Lower leg skin (tissue), 4 donors: ENCODE data around the gene SERINC4. TPM values are rescaled to one million over a fixed set of nuclear protein-coding genes. Genes with fewer than 3 reads are reported as not detected.

ENCODE experiments used
- DNase-seq, 2 donors: peaks; one replicate each; pipeline ENCODE4 v3.0.0-alpha.2; 2019; ENCODE audit warnings: low spot score in 2 of 2
- H3K4me3 ChIP-seq: fragments of 200-600 bp; sonication (generic); 2 replicates; pipeline ENCODE4 v1.5.1; 2017; ENCODE audit warnings: mild to moderate bottlenecking, low read depth; ENCODE audit not compliant: poor library complexity, severe bottlenecking
- POLR2A ChIP-seq, 2 donors: fragments of 450-650 bp; IDR thresholded peaks; one replicate each; pipeline ENCODE4 v1.6.1; 2016 to 2017; ENCODE audit warnings: antibody characterized with exemption in 2 of 2, mild to moderate bottlenecking in 1 of 2, moderate library complexity in 1 of 2
- WGBS, 2 donors: methylation state at CpG; one replicate each; pipeline ENCODE4 v1.1.5; 2018; 5-methylcytosine and 5-hydroxymethylcytosine counted together
- intact Hi-C: fragments of 100-400 bp; cut with DNase I; formaldehyde crosslinking; loops from one replicate; pipeline ENCODE4 v1.15.0; 2023; ENCODE audit warnings: low total_unique reads
- total RNA-seq, 4 donors: library from RNA; depleted of rRNA; stranded (reverse); fragments of >200 nt; gene quantifications; one replicate each; pipeline ENCODE4 v1.1.0, GENCODE V29; 2016
- TF ChIP-seq, protein P1 (sequence below), 3 donors: fragments of 450-650 bp; IDR thresholded peaks; one replicate each; pipeline ENCODE4 v1.5.1; 2016; ENCODE audit warnings: antibody characterized with exemption in 3 of 3, mild to moderate bottlenecking in 3 of 3, moderate library complexity in 2 of 3

SERINC4 gene
- total RNA-seq, 4 donors from 2014 or later, result not detected

DNA sequence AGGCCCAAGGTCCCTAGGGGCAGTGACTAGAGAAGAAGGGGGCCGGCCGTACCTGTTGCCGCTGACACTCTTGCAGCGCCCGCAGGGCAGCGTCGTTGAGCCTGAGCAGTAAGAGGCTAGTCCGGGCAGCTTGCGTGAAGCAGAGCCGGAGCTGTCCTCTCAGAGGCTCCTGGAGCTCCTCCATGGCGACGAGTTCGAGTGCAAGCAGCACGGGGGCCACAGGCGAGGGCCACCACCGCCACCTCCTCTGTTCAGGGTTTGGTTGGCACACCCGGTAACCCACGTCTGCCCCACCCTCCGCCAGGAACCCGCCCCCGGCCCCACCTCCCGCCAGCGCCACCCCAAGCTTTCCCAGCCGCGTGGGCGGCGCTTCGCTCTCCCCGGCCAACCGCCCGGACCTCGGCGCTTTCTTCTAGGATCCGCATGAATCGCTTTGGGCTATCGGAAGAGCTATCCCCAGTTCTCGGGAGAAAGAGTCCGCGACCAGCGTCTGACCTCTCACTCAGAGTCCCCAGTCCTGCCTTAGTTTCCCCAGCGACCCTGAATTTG lies 23.2 kb downstream of the SERINC4 start, which contains the start of gene ELL3:
ELL3 (minus strand) TSS at position 249 of the 549 bp plus-strand sequence; CDS start at position 184, 65 bp downstream.
- peak; percentile 73 to 94 for DNase-seq
- H3K4me3 ChIP-seq, result peak within 1 kb of the TSS; percentile 61
- intact Hi-C loops, result no loop called here
- 0 to 2% methylated on average over 10 to 18 of the region's 41 CpGs for WGBS, 2 donors
- TF ChIP-seq POLR2A (IDR thresholded peaks at IDR 0.05), result no peak
- TF ChIP-seq, protein P1, sequence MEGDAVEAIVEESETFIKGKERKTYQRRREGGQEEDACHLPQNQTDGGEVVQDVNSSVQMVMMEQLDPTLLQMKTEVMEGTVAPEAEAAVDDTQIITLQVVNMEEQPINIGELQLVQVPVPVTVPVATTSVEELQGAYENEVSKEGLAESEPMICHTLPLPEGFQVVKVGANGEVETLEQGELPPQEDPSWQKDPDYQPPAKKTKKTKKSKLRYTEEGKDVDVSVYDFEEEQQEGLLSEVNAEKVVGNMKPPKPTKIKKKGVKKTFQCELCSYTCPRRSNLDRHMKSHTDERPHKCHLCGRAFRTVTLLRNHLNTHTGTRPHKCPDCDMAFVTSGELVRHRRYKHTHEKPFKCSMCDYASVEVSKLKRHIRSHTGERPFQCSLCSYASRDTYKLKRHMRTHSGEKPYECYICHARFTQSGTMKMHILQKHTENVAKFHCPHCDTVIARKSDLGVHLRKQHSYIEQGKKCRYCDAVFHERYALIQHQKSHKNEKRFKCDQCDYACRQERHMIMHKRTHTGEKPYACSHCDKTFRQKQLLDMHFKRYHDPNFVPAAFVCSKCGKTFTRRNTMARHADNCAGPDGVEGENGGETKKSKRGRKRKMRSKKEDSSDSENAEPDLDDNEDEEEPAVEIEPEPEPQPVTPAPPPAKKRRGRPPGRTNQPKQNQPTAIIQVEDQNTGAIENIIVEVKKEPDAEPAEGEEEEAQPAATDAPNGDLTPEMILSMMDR (IDR thresholded peaks at IDR 0.05), result no peak

DNA sequence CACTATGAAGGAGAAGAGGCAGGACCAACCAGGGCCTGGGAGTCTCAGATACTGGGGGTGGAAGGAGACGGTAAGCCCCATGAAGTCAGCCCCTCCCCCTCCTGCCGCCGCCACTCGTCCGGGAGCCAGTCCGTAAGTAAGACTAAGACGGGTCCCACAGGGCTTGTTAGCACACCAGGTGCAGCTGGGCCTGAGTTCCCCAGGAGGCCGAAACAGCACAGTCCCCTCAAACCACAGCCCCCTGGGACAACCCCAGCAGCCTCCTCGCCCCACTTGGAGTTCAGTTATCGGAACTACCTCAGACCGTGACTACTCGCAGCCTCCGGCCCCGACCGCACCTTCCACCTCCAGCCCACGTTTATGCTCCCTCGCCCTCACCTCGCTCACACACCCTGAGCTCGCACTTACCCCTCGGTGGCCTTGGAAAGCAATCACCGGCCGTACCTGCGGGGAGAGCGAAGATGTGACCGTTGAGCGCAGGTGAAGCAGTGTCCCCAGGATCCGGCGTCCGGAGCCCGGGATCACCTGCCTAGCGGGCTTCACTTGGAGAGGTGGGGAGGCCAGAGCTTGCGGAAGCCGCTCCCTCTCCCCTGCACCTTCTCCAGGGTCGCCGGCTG lies 23.8 kb downstream of the SERINC4 start:
- no peak for TF ChIP-seq POLR2A (IDR thresholded peaks at IDR 0.05)
- TF ChIP-seq, protein P1 (IDR thresholded peaks at IDR 0.05), result no peak
- peak overlapping the region; percentile 61 for H3K4me3 ChIP-seq
- DNase-seq, result peak in 1 of 2 donors; percentile 91
- 28 to 33% methylated on average over 30 to 31 of the region's 35 CpGs for WGBS, 2 donors
- intact Hi-C loops, result no loop called here

GRCh38 chr15:43775411-43775965 lies 24.5 kb downstream of the SERINC4 start:
- WGBS, 2 donors, result 65 to 100% methylated on average over 1 of the region's 1 CpG
- H3K4me3 ChIP-seq, result no peak overlapping the region
- peak in 1 of 2 donors; percentile 51 for DNase-seq

GRCh38 chr15:43774062-43774461 lies 26.0 kb downstream of the SERINC4 start:
- DNase-seq, result no peak
- TF ChIP-seq, protein P1 (IDR thresholded peaks at IDR 0.05), result no peak
- no peak for TF ChIP-seq POLR2A (IDR thresholded peaks at IDR 0.05)
- H3K4me3 ChIP-seq, result no peak overlapping the region
- 82% methylated on average over 4 of the region's 4 CpGs for WGBS, 2 donors
- intact Hi-C loops, result no loop called here

More at GRCh38 chr15:43775411-43775965, 24.5 kb downstream of the SERINC4 start:
- intact Hi-C loops, result no loop called here
- TF ChIP-seq, protein P1 (IDR thresholded peaks at IDR 0.05), result no peak
- TF ChIP-seq POLR2A (IDR thresholded peaks at IDR 0.05), result no peak

GRCh38 chr15:43772624-43773023 lies 27.4 kb downstream of the SERINC4 start:
- H3K4me3 ChIP-seq, result no peak overlapping the region
- TF ChIP-seq POLR2A (IDR thresholded peaks at IDR 0.05), result no peak
- TF ChIP-seq, protein P1 (IDR thresholded peaks at IDR 0.05), result no peak
- DNase-seq, result no peak
- intact Hi-C loops, result no loop called here
